ENCODE data around the gene DRC7.

DNA sequence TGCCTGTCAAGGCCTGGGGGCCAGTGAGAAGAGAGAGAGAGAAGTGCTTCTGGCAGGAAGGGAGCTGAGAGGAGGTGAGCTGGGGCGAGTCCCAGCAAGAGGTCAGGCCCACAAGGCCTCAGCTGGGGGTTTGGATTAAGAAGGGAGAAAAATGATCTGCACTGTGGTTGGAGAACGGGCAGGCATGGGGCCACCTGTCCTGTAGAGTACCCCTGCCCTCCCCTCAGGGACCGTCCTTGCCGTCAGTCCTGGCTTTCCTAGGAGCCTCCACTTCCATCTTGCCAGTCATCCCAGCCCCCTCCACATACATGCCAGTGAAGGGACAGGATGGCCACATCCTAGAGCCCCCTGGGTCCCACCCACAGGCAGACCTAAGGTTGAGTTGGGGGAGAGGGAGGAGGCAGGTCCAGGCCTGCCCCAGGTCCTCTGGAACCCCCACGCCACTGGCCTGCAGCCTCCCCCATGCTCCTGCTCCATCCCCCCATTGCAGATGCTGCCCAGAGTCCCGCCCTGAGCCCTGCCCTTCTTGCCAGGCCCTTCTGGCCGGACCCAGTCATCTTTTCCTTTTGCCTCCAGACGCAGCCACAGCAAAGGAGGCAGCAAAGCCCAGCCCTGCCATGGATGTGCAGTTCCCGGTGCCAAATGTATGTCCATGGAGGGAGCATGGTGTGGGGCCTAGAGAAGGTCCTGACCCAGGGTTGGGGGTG is 59.9 kb downstream of the DRC7 start:
- TF ChIP-seq SP1 (IDR thresholded peaks at IDR 0.05; ENCODE audit: low read depth, low read length) (no peak), NR2C2 (IDR thresholded peaks at IDR 0.05; ENCODE audit: borderline replicate concordance, control insufficient read depth, insufficient read length, low read depth) (no peak), BRCA1 (IDR thresholded peaks at IDR 0.05; ENCODE audit: low read depth, low read length) (no peak), EP300 (IDR thresholded peaks at IDR 0.05; ENCODE audit: borderline replicate concordance in 1 of 2, control insufficient read depth in 1 of 2, low read depth in 2 of 2, low read length in 2 of 2) (no peak), ZNF24 (IDR thresholded peaks at IDR 0.05) (no peak), SREBF2 (IDR thresholded peaks at IDR 0.05; ENCODE audit: low read length) (no peak)
- TF ChIP-seq, protein P1, sequence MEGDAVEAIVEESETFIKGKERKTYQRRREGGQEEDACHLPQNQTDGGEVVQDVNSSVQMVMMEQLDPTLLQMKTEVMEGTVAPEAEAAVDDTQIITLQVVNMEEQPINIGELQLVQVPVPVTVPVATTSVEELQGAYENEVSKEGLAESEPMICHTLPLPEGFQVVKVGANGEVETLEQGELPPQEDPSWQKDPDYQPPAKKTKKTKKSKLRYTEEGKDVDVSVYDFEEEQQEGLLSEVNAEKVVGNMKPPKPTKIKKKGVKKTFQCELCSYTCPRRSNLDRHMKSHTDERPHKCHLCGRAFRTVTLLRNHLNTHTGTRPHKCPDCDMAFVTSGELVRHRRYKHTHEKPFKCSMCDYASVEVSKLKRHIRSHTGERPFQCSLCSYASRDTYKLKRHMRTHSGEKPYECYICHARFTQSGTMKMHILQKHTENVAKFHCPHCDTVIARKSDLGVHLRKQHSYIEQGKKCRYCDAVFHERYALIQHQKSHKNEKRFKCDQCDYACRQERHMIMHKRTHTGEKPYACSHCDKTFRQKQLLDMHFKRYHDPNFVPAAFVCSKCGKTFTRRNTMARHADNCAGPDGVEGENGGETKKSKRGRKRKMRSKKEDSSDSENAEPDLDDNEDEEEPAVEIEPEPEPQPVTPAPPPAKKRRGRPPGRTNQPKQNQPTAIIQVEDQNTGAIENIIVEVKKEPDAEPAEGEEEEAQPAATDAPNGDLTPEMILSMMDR (IDR thresholded peaks at IDR 0.05 in 2 of 3, conservative IDR thresholded peaks at IDR 0.05 in 1 of 3; ENCODE audit: control insufficient read depth in 2 of 3, extremely low read depth in 1 of 3, insufficient read depth in 1 of 3, low read depth in 3 of 3, low read length in 3 of 3) = no peak
- TF ChIP-seq, protein P2, sequence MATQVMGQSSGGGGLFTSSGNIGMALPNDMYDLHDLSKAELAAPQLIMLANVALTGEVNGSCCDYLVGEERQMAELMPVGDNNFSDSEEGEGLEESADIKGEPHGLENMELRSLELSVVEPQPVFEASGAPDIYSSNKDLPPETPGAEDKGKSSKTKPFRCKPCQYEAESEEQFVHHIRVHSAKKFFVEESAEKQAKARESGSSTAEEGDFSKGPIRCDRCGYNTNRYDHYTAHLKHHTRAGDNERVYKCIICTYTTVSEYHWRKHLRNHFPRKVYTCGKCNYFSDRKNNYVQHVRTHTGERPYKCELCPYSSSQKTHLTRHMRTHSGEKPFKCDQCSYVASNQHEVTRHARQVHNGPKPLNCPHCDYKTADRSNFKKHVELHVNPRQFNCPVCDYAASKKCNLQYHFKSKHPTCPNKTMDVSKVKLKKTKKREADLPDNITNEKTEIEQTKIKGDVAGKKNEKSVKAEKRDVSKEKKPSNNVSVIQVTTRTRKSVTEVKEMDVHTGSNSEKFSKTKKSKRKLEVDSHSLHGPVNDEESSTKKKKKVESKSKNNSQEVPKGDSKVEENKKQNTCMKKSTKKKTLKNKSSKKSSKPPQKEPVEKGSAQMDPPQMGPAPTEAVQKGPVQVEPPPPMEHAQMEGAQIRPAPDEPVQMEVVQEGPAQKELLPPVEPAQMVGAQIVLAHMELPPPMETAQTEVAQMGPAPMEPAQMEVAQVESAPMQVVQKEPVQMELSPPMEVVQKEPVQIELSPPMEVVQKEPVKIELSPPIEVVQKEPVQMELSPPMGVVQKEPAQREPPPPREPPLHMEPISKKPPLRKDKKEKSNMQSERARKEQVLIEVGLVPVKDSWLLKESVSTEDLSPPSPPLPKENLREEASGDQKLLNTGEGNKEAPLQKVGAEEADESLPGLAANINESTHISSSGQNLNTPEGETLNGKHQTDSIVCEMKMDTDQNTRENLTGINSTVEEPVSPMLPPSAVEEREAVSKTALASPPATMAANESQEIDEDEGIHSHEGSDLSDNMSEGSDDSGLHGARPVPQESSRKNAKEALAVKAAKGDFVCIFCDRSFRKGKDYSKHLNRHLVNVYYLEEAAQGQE (IDR thresholded peaks at IDR 0.05; ENCODE audit: low read depth, low read length) = no peak
- TF ChIP-seq, protein P3, sequence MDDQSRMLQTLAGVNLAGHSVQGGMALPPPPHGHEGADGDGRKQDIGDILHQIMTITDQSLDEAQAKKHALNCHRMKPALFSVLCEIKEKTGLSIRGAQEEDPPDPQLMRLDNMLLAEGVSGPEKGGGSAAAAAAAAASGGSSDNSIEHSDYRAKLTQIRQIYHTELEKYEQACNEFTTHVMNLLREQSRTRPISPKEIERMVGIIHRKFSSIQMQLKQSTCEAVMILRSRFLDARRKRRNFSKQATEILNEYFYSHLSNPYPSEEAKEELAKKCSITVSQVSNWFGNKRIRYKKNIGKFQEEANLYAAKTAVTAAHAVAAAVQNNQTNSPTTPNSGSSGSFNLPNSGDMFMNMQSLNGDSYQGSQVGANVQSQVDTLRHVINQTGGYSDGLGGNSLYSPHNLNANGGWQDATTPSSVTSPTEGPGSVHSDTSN (IDR thresholded peaks at IDR 0.05; ENCODE audit: insufficient replicate concordance, low read depth, low read length) = no peak
- TF ChIP-seq, protein P4, sequence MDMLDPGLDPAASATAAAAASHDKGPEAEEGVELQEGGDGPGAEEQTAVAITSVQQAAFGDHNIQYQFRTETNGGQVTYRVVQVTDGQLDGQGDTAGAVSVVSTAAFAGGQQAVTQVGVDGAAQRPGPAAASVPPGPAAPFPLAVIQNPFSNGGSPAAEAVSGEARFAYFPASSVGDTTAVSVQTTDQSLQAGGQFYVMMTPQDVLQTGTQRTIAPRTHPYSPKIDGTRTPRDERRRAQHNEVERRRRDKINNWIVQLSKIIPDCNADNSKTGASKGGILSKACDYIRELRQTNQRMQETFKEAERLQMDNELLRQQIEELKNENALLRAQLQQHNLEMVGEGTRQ (IDR thresholded peaks at IDR 0.05; ENCODE audit: borderline replicate concordance, low read depth, low read length) = no peak
